Endothelial cell (in vitro differentiated cells): ENCODE data around the gene ZGPAT. TPM values are rescaled to one million over a fixed set of nuclear protein-coding genes. Genes with fewer than 3 reads are reported as not detected.

Experiments used
- DNase-seq: peaks from one replicate; pipeline ENCODE4 v3.0.0; 2021; ENCODE audit warnings: low spot score
- H3K27ac Mint-ChIP-seq: one replicate; pipeline ENCODE4 v1.8.0; 2021; ENCODE audit warnings: mixed read lengths, inconsistent platforms; ENCODE audit not compliant: unreplicated experiment
- H3K27me3 Mint-ChIP-seq: one replicate; pipeline ENCODE4 v1.8.0; 2021; ENCODE audit warnings: mild to moderate bottlenecking, moderate library complexity, mixed read lengths, inconsistent platforms; ENCODE audit not compliant: unreplicated experiment
- H3K36me3 Mint-ChIP-seq: one replicate; pipeline ENCODE4 v1.8.0; 2021; ENCODE audit warnings: mild to moderate bottlenecking, low read depth, mixed read lengths, inconsistent platforms; ENCODE audit not compliant: unreplicated experiment
- H3K4me1 Mint-ChIP-seq: one replicate; pipeline ENCODE4 v1.8.0; 2021; ENCODE audit warnings: mild to moderate bottlenecking, mixed read lengths, inconsistent platforms; ENCODE audit not compliant: unreplicated experiment
- H3K4me3 Mint-ChIP-seq: one replicate; pipeline ENCODE4 v1.8.0; 2021; ENCODE audit warnings: mild to moderate bottlenecking, mixed read lengths, inconsistent platforms; ENCODE audit not compliant: unreplicated experiment
- H3K9me3 Mint-ChIP-seq: one replicate; pipeline ENCODE4 v1.8.0; 2021; ENCODE audit warnings: mixed read lengths, inconsistent platforms; ENCODE audit not compliant: unreplicated experiment
- CTCF ChIP-seq: fragments of 200-600 bp; sonication (generic); IDR thresholded peaks from one replicate; pipeline ENCODE4 v1.5.0; 2021; ENCODE audit warnings: antibody characterized with exemption; ENCODE audit not compliant: unreplicated experiment
- total RNA-seq: library from RNA; stranded (reverse); fragmentation: NEBNext Ultra II Directional; extraction: Animal tissue kit (Norgen Biotek cat#: 25700); gene quantifications from one replicate; pipeline ENCODE4 v1.2.1, GENCODE V29; 2021; ENCODE audit not compliant: unreplicated experiment

The ZGPAT gene
- total RNA-seq, 1 donor from 2014 or later: 34.9 TPM

DNA sequence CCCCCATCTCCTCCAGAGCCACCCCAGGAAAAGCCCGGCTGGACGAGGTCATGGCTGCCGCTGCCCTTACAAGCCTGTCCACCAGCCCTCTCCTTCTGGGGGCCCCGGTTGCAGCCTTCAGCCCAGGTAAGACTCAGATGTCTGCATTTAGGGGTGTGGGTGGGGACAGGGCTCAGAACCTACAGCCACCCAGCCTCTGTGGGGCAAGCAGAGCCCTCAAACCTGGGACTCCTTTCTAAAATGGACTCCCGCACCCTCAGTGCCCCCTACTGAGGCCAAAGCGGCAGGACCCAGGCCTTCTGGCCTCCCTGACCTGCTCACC lies 33.5 kb downstream of the ZGPAT start:
- Mint-ChIP-seq H3K4me1 (no peaks in the 10 kb centered on the region), H3K4me3 (peak overlapping the region; percentile 62), H3K36me3 (peaks cover 15% of the 10 kb centered on the region), H3K27ac (no peak overlapping the region), H3K9me3 (no peaks in the 10 kb centered on the region), H3K27me3 (peaks cover 15% of the 10 kb centered on the region)
- TF ChIP-seq CTCF: no peak
- DNase-seq: no peak

DNA sequence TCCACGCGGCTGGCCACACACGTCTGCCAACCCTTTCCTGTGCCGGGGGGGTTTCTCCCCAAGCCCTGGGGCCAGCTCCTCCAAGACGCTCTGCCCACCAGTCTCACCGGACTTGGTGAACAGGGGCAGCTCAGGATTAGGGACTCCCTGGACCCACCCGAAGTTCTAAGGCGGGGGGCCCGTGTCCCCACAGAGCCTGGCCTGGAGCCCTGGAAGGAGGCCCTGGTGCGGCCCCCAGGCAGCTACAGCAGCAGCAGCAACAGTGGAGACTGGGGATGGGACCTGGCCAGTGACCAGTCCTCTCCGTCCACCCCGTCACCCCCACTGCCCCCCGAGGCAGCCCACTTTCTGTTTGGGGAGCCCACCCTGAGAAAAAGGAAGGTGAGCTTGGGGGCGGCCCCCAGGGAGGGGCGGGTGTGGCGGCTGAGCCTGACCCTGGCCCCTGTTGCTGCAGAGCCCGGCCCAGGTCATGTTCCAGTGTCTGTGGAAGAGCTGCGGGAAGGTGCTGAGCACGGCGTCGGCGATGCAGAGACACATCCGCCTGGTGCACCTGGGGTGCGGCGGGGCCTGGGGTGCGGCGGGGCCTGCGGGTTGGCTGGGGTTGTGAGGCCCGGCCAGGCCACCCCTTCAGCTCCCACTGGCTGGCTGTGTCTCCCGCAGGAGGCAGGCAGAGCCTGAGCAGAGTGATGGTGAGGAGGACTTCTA lies 34.0 kb downstream of the ZGPAT start:
- no peak for DNase-seq
- H3K4me1 Mint-ChIP-seq: no peaks in the 10 kb centered on the region
- peak overlapping the region; percentile 62 for H3K4me3 Mint-ChIP-seq
- no peaks in the 10 kb centered on the region for H3K9me3 Mint-ChIP-seq
- H3K27me3 Mint-ChIP-seq: peaks cover 10% of the 10 kb centered on the region
- H3K36me3 Mint-ChIP-seq: peaks cover 14% of the 10 kb centered on the region
- no peak for TF ChIP-seq CTCF
- H3K27ac Mint-ChIP-seq: no peak overlapping the region

GRCh38 chr20:63742381-63743024 lies 34.7 kb downstream of the ZGPAT start:
- Mint-ChIP-seq H3K27ac (no peak overlapping the region), H3K4me1 (no peaks in the 10 kb centered on the region), H3K4me3 (no peak overlapping the region), H3K9me3 (no peaks in the 10 kb centered on the region), H3K36me3 (peaks cover 14% of the 10 kb centered on the region), H3K27me3 (peaks cover 10% of the 10 kb centered on the region)
- DNase-seq: no peak
- TF ChIP-seq CTCF: no peak

DNA sequence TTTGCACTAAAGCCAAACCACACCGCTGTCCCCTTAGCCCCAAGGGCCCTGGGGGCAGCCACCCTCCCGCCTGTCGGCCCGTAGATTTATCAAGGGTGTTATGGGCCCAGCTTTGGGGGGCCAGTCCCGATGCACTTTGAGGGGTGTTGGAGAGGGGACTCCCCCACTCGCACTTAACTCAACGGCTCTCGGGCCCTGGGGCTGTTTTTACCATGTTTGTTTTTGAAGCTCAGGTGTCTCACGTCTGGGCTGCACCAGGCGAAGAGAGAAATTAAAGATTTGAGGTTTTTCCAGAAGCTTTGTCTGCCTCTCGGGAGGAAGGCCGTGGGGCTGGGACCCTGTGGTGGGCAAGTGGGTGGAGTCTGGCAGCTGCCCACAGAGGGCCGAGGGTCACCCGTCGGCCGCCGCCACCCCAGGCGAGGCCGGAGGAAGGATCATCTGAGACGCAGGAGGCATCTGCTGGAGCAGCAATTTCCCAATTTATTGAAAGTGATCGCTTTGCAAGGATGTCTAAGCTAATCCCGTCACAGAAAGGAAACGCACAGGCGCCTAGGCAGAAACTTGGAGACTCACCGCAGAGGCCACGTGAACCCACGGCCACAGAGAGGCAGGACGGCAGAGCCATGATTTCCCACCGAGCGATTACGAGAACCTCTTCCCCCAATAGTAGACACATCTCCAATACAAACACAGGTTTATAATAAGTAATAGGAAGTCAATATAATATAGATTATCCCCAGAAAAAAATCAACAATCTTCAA lies 35.6 kb downstream of the ZGPAT start:
- Mint-ChIP-seq H3K36me3 (peaks cover 14% of the 10 kb centered on the region), H3K27me3 (peaks cover 10% of the 10 kb centered on the region), H3K27ac (no peak overlapping the region), H3K4me3 (peak overlapping the region; percentile 78), H3K4me1 (no peaks in the 10 kb centered on the region), H3K9me3 (no peaks in the 10 kb centered on the region)
- no peak for TF ChIP-seq CTCF
- DNase-seq: no peak

GRCh38 chr20:63744158-63744557 lies 36.3 kb downstream of the ZGPAT start:
- TF ChIP-seq CTCF: no peak

More at GRCh38 chr20:63744158-63744557, 36.3 kb downstream of the ZGPAT start:
- peaks cover 10% of the 10 kb centered on the region for H3K27me3 Mint-ChIP-seq
- no peaks in the 10 kb centered on the region for H3K4me1 Mint-ChIP-seq
- peaks cover 19% of the 10 kb centered on the region for H3K36me3 Mint-ChIP-seq
- no peak overlapping the region for H3K4me3 Mint-ChIP-seq
- no peak for DNase-seq
- peak overlapping the region; percentile 72 for H3K27ac Mint-ChIP-seq
- no peaks in the 10 kb centered on the region for H3K9me3 Mint-ChIP-seq
